ENCODE data around the gene CLEC17A. TPM values are rescaled to one million over a fixed set of nuclear protein-coding genes. Genes with fewer than 3 reads are reported as not detected.

Gene CLEC17A
- polyA plus RNA-seq, 4 donors, result 0.24 to 0.55 TPM; not detected in 2

DNA sequence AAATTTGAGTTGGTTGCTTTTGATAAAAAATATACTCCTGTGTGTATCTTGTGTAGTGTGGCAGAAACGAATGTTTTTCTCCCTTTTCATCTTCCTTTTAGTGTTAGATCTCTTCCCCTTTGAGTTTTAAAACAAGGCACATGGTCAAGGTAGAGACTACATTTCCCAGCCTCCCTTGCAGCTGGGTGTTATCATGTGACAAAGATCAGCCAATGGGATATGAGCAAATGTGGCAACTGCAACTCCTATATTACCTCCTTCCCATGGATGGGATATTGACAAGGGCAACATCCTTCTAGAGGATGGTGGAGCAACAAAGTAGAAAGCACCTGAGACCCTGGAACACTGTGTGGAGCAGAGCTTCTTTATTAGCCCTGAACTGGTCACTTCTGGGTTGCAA lies 49.4 kb downstream of the CLEC17A start:
- Histone ChIP-seq H3K4me3 (ENCODE audit: low read depth in 1 of 3, low read length in 3 of 3) (no peak overlapping the region), H3K4me1 (ENCODE audit: control insufficient read depth in 3 of 3, insufficient read depth in 2 of 3, low read depth in 1 of 3, low read length in 2 of 3) (no peaks in the 10 kb centered on the region), H3K27ac (ENCODE audit: low read depth in 1 of 3, low read length in 2 of 3) (no peak overlapping the region), H3K36me3 (ENCODE audit: control insufficient read depth in 3 of 3, insufficient read depth in 2 of 3, low read depth in 1 of 3, low read length in 3 of 3) (no peaks in the 10 kb centered on the region), H3K27me3 (ENCODE audit: control insufficient read depth in 3 of 3, insufficient read depth in 3 of 3, low read length in 3 of 3) (no peaks in the 10 kb centered on the region), H3K9me3 (ENCODE audit: control insufficient read depth in 2 of 2, insufficient read depth in 1 of 2, low read depth in 1 of 2, low read length in 1 of 2) (peaks cover 0 to 3% of the 10 kb centered on the region in 2 donors)
- FAIRE-seq (no peak), DNase-seq (peak; percentile 4 to 31)
- WGBS, 3 donors, result 10 to 21% (median 14%) methylated on average over 1 of the region's 1 CpG

DNA sequence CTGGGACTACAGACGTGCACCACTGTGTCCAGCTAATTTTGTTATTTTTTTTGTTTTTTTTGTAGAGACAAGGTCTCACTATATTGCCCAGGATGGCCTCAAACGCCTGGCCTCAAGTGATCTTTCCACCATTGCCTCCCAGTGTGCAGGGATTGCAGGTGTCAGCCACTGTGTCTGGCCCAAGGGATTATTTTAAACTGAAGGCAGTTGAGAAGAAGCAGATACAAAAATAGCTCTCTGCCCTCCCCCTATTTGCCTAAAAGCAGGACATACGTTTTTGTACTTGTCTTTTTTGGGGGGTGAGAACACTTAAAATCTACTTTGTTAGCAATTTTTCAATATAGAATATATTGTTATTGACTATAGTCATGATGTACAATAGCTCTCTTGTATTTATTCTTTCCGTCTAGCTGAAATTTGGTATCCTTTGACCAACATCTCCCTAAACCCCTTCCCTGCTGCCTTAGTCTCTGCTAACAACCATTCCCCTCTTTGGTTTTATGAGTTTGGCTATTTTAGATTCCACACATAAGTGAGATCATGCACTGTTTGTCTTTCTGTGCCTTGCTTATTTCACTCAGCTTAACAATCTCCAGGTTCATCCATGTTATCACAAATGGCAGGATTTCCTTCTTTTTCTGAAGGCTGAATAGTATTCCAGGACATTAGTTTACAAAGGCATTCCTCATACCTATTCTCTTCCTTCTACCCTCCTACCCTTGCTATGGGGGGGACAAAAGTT lies 56.8 kb downstream of the CLEC17A start:
- H3K4me3 ChIP-seq (ENCODE audit: low read depth in 1 of 3, low read length in 3 of 3), result no peak overlapping the region
- no peak overlapping the region for H3K27ac ChIP-seq (ENCODE audit: low read depth in 1 of 3, low read length in 2 of 3)
- H3K36me3 ChIP-seq (ENCODE audit: control insufficient read depth in 3 of 3, insufficient read depth in 2 of 3, low read depth in 1 of 3, low read length in 3 of 3), result no peaks in the 10 kb centered on the region
- WGBS, 3 donors, result 39 to 58% (median 49%) methylated on average over 4 of the region's 4 CpGs
- FAIRE-seq, result no peak
- H3K9me3 ChIP-seq (ENCODE audit: control insufficient read depth in 2 of 2, insufficient read depth in 1 of 2, low read depth in 1 of 2, low read length in 1 of 2), result peaks cover 0 to 16% of the 10 kb centered on the region in 2 donors
- DNase-seq, result no peak
- H3K27me3 ChIP-seq (ENCODE audit: control insufficient read depth in 3 of 3, insufficient read depth in 3 of 3, low read length in 3 of 3), result peaks cover 0 to 2% (median 0%) of the 10 kb centered on the region in 3 donors
- H3K4me1 ChIP-seq (ENCODE audit: control insufficient read depth in 3 of 3, insufficient read depth in 2 of 3, low read depth in 1 of 3, low read length in 2 of 3), result no peaks in the 10 kb centered on the region

DNA sequence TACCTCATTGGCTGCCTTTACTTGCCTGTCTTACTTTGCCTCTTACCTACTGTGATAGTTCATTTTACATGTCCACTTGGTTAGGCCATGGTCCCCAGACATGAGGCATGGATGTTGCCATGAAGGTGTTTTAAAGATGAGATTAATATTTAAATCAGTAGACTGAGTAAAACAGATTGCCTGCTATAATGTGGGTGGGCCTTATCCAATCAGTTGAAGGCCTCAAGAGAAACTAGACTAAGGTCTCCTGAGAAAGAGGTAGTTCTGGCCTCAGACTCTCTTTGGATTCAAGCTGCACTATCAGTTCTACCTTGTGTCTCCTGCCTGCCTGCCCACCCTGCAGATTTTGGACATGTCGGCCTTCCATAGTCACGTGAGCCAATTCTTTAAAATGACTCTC lies 65.6 kb downstream of the CLEC17A start:
- Histone ChIP-seq H3K27ac (ENCODE audit: low read depth in 1 of 3, low read length in 2 of 3) (no peak overlapping the region), H3K4me3 (ENCODE audit: low read depth in 1 of 3, low read length in 3 of 3) (no peak overlapping the region), H3K4me1 (ENCODE audit: control insufficient read depth in 3 of 3, insufficient read depth in 2 of 3, low read depth in 1 of 3, low read length in 2 of 3) (no peaks in the 10 kb centered on the region), H3K27me3 (ENCODE audit: control insufficient read depth in 3 of 3, insufficient read depth in 3 of 3, low read length in 3 of 3) (no peaks in the 10 kb centered on the region), H3K36me3 (ENCODE audit: control insufficient read depth in 3 of 3, insufficient read depth in 2 of 3, low read depth in 1 of 3, low read length in 3 of 3) (no peaks in the 10 kb centered on the region), H3K9me3 (ENCODE audit: control insufficient read depth in 2 of 2, insufficient read depth in 1 of 2, low read depth in 1 of 2, low read length in 1 of 2) (no peaks in the 10 kb centered on the region)
- 85 to 96% (median 87%) methylated on average over 2 of the region's 2 CpGs for WGBS, 3 donors
- FAIRE-seq (no peak), DNase-seq (no peak)

DNA sequence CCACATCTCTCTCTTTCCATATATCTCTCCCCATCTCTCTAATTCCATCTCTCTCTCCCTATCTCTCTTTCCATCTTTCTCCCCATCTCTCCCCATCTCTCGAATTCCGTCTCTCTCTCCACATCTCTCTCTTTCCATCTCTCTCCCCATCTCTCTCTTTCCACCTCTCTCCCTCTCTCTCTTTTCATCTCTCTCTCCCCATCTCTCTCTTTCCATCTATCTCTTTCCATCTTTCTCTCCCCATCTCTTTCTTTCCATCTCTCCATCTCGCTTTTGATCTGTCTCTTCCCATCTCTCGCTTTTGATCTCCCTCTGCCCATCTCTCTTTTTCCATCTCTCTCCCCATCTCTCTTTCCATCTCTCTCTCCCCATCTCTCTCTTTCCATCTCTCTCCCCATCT lies 66.1 kb downstream of the CLEC17A start:
- Histone ChIP-seq H3K27me3 (ENCODE audit: control insufficient read depth in 3 of 3, insufficient read depth in 3 of 3, low read length in 3 of 3) (no peaks in the 10 kb centered on the region), H3K4me3 (ENCODE audit: low read depth in 1 of 3, low read length in 3 of 3) (no peak overlapping the region), H3K9me3 (ENCODE audit: control insufficient read depth in 2 of 2, insufficient read depth in 1 of 2, low read depth in 1 of 2, low read length in 1 of 2) (no peaks in the 10 kb centered on the region), H3K36me3 (ENCODE audit: control insufficient read depth in 3 of 3, insufficient read depth in 2 of 3, low read depth in 1 of 3, low read length in 3 of 3) (no peaks in the 10 kb centered on the region), H3K27ac (ENCODE audit: low read depth in 1 of 3, low read length in 2 of 3) (no peak overlapping the region), H3K4me1 (ENCODE audit: control insufficient read depth in 3 of 3, insufficient read depth in 2 of 3, low read depth in 1 of 3, low read length in 2 of 3) (no peaks in the 10 kb centered on the region)
- no peak for FAIRE-seq
- no peak for DNase-seq
- WGBS, 3 donors, result 60 to 79% (median 61%) methylated on average over 4 of the region's 4 CpGs

DNA sequence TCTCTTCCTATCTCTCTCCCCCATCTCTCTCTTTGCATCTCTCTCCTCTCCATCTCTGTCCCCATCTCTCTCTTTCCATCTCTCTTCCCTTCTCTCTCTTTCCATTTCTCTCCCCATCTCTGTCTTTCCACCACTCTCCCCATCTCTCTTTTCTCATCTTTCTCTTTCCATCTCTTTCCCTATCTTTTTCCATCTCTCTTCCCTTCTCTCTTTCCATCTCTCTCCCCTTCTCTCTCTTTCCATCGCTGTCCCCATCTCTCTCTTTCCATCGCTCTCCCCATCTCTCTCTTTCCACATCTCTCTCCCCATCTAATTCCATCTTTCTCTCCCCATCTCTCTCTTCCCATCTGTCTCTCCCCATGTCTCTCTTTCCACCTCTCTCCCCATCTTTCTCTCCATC lies 67.3 kb downstream of the CLEC17A start:
- H3K4me1 ChIP-seq (ENCODE audit: control insufficient read depth in 3 of 3, insufficient read depth in 2 of 3, low read depth in 1 of 3, low read length in 2 of 3), result no peaks in the 10 kb centered on the region
- DNase-seq (no peak), FAIRE-seq (no peak)
- no peaks in the 10 kb centered on the region for H3K36me3 ChIP-seq (ENCODE audit: control insufficient read depth in 3 of 3, insufficient read depth in 2 of 3, low read depth in 1 of 3, low read length in 3 of 3)
- WGBS, 3 donors, result 58 to 77% (median 74%) methylated on average over 2 of the region's 2 CpGs
- no peaks in the 10 kb centered on the region for H3K27me3 ChIP-seq (ENCODE audit: control insufficient read depth in 3 of 3, insufficient read depth in 3 of 3, low read length in 3 of 3)
- no peak overlapping the region for H3K27ac ChIP-seq (ENCODE audit: low read depth in 1 of 3, low read length in 2 of 3)
- H3K4me3 ChIP-seq (ENCODE audit: low read depth in 1 of 3, low read length in 3 of 3), result no peak overlapping the region
- H3K9me3 ChIP-seq (ENCODE audit: control insufficient read depth in 2 of 2, insufficient read depth in 1 of 2, low read depth in 1 of 2, low read length in 1 of 2), result no peaks in the 10 kb centered on the region

DNA sequence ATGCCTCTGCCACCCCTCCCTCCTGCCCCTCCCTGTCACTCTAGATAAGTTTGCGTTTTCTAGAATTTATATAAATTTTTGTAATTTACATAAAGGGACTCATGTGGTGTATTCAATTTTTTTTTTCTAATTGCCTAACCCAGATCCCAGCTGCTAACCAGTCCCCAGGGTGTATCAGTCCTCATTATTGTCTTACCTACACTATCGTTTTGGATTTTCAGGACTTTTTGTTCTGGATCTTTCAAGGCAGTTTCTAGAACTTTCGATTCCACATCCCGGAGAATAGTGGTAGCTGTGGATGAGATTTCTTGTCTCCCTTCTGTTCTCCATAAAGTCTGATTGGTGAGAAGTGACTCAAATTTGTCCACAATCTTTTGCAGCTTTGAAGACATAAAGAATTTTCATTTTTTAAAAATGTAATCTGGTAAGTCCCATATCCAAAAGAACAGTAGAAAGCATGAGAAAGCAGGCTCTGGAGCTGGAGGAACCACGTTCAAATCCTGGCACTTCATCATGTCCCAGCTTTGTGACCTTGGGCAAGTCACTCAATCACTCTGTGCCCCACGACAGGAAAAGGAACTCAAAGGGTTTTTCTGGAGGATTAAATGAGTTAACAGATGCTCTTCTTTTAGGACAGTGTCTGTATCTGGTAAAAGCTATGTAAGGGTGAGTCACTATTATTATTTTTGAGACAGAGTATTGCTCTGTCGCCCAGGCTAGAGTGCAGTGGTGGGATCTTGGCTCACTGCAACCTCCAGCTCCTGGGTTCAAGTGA lies 72.1 kb downstream of the CLEC17A start:
- H3K27me3 ChIP-seq (ENCODE audit: control insufficient read depth in 3 of 3, insufficient read depth in 3 of 3, low read length in 3 of 3), result no peaks in the 10 kb centered on the region
- H3K4me1 ChIP-seq (ENCODE audit: control insufficient read depth in 3 of 3, insufficient read depth in 2 of 3, low read depth in 1 of 3, low read length in 2 of 3), result no peaks in the 10 kb centered on the region
- H3K9me3 ChIP-seq (ENCODE audit: control insufficient read depth in 2 of 2, insufficient read depth in 1 of 2, low read depth in 1 of 2, low read length in 1 of 2), result no peaks in the 10 kb centered on the region
- H3K4me3 ChIP-seq (ENCODE audit: low read depth in 1 of 3, low read length in 3 of 3), result no peak overlapping the region
- DNase-seq (no peak), FAIRE-seq (no peak)
- 55 to 73% (median 63%) methylated on average over 7 of the region's 7 CpGs for WGBS, 3 donors
- H3K36me3 ChIP-seq (ENCODE audit: control insufficient read depth in 3 of 3, insufficient read depth in 2 of 3, low read depth in 1 of 3, low read length in 3 of 3), result no peaks in the 10 kb centered on the region
- no peak overlapping the region for H3K27ac ChIP-seq (ENCODE audit: low read depth in 1 of 3, low read length in 2 of 3)

DNA sequence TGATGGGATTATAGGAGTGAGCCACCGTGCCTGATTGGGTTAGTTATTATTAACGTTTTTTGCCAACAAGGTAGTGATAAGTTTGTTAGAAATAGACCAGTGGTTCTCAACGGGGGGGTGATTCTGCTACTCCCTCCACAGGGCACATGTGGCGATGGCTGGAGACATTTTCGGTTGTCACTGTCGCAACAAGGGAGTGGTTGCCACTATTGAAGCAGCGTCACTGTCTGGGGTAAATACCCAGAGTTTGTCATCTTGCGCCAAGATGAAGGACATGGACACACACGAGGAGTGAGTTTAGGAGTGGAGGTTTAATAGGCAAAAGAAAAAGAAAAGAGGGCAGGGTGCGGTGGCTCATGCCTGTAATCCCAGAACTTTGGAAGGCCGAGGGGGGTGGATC lies 72.8 kb downstream of the CLEC17A start:
- DNase-seq, result no peak
- H3K4me1 ChIP-seq (ENCODE audit: control insufficient read depth in 3 of 3, insufficient read depth in 2 of 3, low read depth in 1 of 3, low read length in 2 of 3), result no peaks in the 10 kb centered on the region
- 70 to 74% (median 72%) methylated on average over 11 of the region's 11 CpGs for WGBS, 3 donors
- H3K9me3 ChIP-seq (ENCODE audit: control insufficient read depth in 2 of 2, insufficient read depth in 1 of 2, low read depth in 1 of 2, low read length in 1 of 2), result no peaks in the 10 kb centered on the region
- no peaks in the 10 kb centered on the region for H3K27me3 ChIP-seq (ENCODE audit: control insufficient read depth in 3 of 3, insufficient read depth in 3 of 3, low read length in 3 of 3)
- H3K36me3 ChIP-seq (ENCODE audit: control insufficient read depth in 3 of 3, insufficient read depth in 2 of 3, low read depth in 1 of 3, low read length in 3 of 3), result no peaks in the 10 kb centered on the region
- no peak overlapping the region for H3K4me3 ChIP-seq (ENCODE audit: low read depth in 1 of 3, low read length in 3 of 3)
- no peak overlapping the region for H3K27ac ChIP-seq (ENCODE audit: low read depth in 1 of 3, low read length in 2 of 3)
- FAIRE-seq, result no peak

DNA sequence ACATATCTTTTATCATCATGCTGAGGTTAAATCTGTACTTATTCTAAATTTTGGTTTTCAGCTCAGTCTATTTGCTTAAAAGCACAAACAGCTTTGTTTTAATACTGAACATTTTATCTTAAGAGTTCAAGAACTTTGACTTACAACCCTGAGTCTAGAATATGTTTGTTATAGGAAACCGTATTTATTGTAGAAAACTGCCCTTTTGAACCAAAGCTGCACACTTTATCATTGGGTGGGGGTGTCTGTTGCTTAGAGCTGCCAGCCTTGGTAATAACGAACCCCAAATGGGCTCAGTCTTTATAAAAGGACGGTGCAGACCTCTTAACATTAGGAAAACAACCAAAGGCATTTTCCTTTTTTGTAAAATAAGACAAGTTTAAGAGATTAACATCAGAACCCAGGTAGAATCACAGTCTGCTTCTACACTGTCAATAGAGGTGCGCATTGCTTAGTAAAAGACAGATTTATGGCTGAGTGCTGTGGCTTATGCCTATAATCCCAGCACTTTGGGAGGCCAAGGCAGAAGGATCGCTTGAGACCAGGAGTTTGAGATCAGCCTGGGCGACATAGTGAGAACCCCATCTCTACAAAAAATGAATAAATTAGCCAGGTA lies 77.1 kb downstream of the CLEC17A start:
- no peak overlapping the region for H3K4me3 ChIP-seq (ENCODE audit: low read depth in 1 of 3, low read length in 3 of 3)
- FAIRE-seq (no peak), DNase-seq (peak in 1 of 2 donors; percentile 39)
- H3K36me3 ChIP-seq (ENCODE audit: control insufficient read depth in 3 of 3, insufficient read depth in 2 of 3, low read depth in 1 of 3, low read length in 3 of 3), result no peaks in the 10 kb centered on the region
- WGBS, 3 donors, result 26 to 51% (median 38%) methylated on average over 6 of the region's 6 CpGs
- no peaks in the 10 kb centered on the region for H3K4me1 ChIP-seq (ENCODE audit: control insufficient read depth in 3 of 3, insufficient read depth in 2 of 3, low read depth in 1 of 3, low read length in 2 of 3)
- no peak overlapping the region for H3K27ac ChIP-seq (ENCODE audit: low read depth in 1 of 3, low read length in 2 of 3)
- H3K27me3 ChIP-seq (ENCODE audit: control insufficient read depth in 3 of 3, insufficient read depth in 3 of 3, low read length in 3 of 3), result no peaks in the 10 kb centered on the region
- no peaks in the 10 kb centered on the region for H3K9me3 ChIP-seq (ENCODE audit: control insufficient read depth in 2 of 2, insufficient read depth in 1 of 2, low read depth in 1 of 2, low read length in 1 of 2)

Data from small intestine (tissue), 7 donors.